Activated B cell treated with CpG ODN at 0.5 μM for 24 hours (primary cell): ENCODE measurements around the gene CHRNA5. TPM values are rescaled to one million over a fixed set of nuclear protein-coding genes. Genes with fewer than 3 reads are reported as not detected.
"Not testable (repeated sequence)": the region's sequence is repeated elsewhere in the genome, so short reads cannot be mapped to it uniquely, and the experiment has no call there.

Source experiments
- ATAC-seq: fragments of 200-7000 bp; cut with Tn5 transposase; one replicate; pipeline ENCODE4 v1.10.0; 2021; ENCODE audit warnings: low read depth, mild to moderate bottlenecking, moderate library complexity
- CTCF ChIA-PET: fragments of 350-600 bp; sonication (Branson Sonifier 250); formaldehyde crosslinking; loops from one replicate; lab custom pipeline; 2021; ENCODE audit warnings: antibody characterized with exemption; lab: Charles Lee
- POLR2A ChIA-PET: fragments of 350-600 bp; sonication (Branson Sonifier 250); formaldehyde crosslinking; loops from one replicate; lab custom pipeline; 2021; ENCODE audit warnings: antibody characterized with exemption; lab: Charles Lee
- DNase-seq: peaks from one replicate; pipeline ENCODE4 v3.0.0; 2022
- H3K27ac Mint-ChIP-seq: one replicate; pipeline ENCODE4 v1.8.0; 2020; ENCODE audit warnings: mixed read lengths
- H3K27me3 Mint-ChIP-seq: one replicate; pipeline ENCODE4 v1.8.0; 2021; ENCODE audit warnings: mixed read lengths
- H3K36me3 Mint-ChIP-seq: one replicate; pipeline ENCODE4 v1.8.0; 2021; ENCODE audit warnings: low read depth, mixed read lengths
- H3K4me1 Mint-ChIP-seq: one replicate; pipeline ENCODE4 v1.8.0; 2021; ENCODE audit warnings: mixed read lengths
- H3K4me3 Mint-ChIP-seq: one replicate; pipeline ENCODE4 v1.8.0; 2020; ENCODE audit warnings: mild to moderate bottlenecking, mixed read lengths
- H3K9me3 Mint-ChIP-seq: one replicate; pipeline ENCODE4 v1.8.0; 2020; ENCODE audit warnings: mixed read lengths
- CTCF ChIP-seq: fragments of 200-600 bp; IDR thresholded peaks from one replicate; pipeline ENCODE4 v1.8.0; 2022; ENCODE audit warnings: antibody characterized with exemption, mild to moderate bottlenecking
- intact Hi-C: fragments of 100-400 bp; cut with micrococcal nuclease; formaldehyde crosslinking; loops from one replicate; pipeline ENCODE4 v1.15.1; 2024
- total RNA-seq: library from RNA; stranded (reverse); gene quantifications from 2 replicates; pipeline ENCODE4 v1.2.3, GENCODE V29; 2022

CHRNA5 gene
- total RNA-seq, 1 donor from 2014 or later = 1.3 TPM

DNA sequence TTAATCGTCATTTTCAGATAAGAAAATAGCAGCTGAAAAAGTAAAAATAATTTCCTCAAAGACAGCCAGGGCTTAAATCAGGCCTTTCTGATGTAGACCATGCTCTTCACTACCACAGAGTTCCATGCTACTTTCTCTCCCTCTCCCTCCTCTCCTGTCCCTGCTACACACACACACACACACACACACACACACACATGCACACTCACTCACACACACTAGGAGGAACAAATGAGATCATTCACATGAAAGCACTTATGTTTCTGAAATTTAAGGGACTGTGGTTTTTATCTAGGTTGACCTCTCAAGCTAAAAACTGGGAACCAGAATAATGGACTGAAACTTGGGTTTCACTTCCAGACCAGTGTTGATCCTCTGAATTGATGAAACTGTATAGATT is 29.2 kb upstream of the CHRNA5 start:
- POLR2A ChIA-PET = interaction anchor here (0.7 kb wide), 1 partner anchor 44 kb away, joined by 3 read pairs; no protein-coding TSS in a partner anchor

DNA sequence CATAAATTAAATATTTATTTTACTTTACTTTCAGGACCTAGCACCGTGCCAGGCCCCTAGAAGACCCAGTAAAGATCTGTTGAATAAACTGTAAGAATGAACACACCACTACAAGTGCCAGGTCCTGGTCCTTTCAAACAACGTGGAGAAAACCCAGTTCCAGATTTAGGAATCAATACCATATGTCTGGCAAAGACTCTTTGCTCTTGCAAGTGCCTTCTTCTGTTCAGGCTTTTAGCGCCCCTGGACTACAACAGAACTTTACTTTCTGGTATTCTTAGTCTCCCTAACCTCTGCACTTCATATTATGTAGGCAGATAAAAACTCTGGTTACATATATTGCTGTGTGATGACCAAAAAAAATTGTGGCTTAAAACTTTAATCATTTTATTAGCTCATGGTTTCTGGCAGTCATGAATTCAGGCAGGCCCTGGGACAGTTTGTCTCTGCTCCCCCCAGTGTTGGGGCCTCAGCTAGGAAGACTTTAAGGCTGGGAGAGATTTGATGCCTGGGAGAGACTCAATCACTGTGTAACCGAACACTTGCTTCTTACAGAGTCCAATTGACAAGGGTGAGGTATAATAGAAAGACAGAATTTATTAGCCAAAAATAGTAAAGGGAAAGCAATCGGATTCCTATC is 27.9 kb upstream of the CHRNA5 start:
- no peaks in the 10 kb centered on the region for H3K27me3 Mint-ChIP-seq
- H3K27ac Mint-ChIP-seq = no peak overlapping the region
- TF ChIP-seq CTCF = no peak
- DNase-seq (no peak), ATAC-seq (no peak)
- no peaks in the 10 kb centered on the region for H3K9me3 Mint-ChIP-seq
- H3K4me3 Mint-ChIP-seq = no peak overlapping the region
- ChIA-PET CTCF (no interaction called here), POLR2A (interaction anchor here (0.8 kb wide), 1 partner anchor 239 kb away, joined by 3 read pairs; no protein-coding TSS in a partner anchor)
- peaks cover 20% of the 10 kb centered on the region for H3K4me1 Mint-ChIP-seq
- intact Hi-C loops = no loop called here
- H3K36me3 Mint-ChIP-seq = peaks cover 20% of the 10 kb centered on the region

More for the DNA sequence above, 29.2 kb upstream of the CHRNA5 start:
- no peak overlapping the region for H3K27ac Mint-ChIP-seq
- no peak for ATAC-seq
- H3K36me3 Mint-ChIP-seq = peaks cover 11% of the 10 kb centered on the region
- H3K9me3 Mint-ChIP-seq = no peaks in the 10 kb centered on the region
- H3K4me3 Mint-ChIP-seq = no peak overlapping the region
- H3K27me3 Mint-ChIP-seq = no peaks in the 10 kb centered on the region
- intact Hi-C loops = no loop called here
- H3K4me1 Mint-ChIP-seq = peaks cover 10% of the 10 kb centered on the region
- CTCF ChIA-PET = no interaction called here
- no peak for DNase-seq
- TF ChIP-seq CTCF = no peak

- DNase-seq (no peak), ATAC-seq (no peak)
- Mint-ChIP-seq H3K27me3 (no peaks in the 10 kb centered on the region), H3K27ac (no peak overlapping the region), H3K4me1 (peaks cover 24% of the 10 kb centered on the region), H3K4me3 (peak overlapping the region; percentile 58), H3K36me3 (peaks cover 29% of the 10 kb centered on the region), H3K9me3 (no peaks in the 10 kb centered on the region)
- POLR2A ChIA-PET = interaction anchor here (0.8 kb wide), 1 partner anchor 240 kb away, joined by 3 read pairs; no protein-coding TSS in a partner anchor
- TF ChIP-seq CTCF = no peak
- intact Hi-C loops = no loop called here
- CTCF ChIA-PET = no interaction called here
Observed at GRCh38 chr15:78538358-78538757, 27.0 kb upstream of the CHRNA5 start.

DNA sequence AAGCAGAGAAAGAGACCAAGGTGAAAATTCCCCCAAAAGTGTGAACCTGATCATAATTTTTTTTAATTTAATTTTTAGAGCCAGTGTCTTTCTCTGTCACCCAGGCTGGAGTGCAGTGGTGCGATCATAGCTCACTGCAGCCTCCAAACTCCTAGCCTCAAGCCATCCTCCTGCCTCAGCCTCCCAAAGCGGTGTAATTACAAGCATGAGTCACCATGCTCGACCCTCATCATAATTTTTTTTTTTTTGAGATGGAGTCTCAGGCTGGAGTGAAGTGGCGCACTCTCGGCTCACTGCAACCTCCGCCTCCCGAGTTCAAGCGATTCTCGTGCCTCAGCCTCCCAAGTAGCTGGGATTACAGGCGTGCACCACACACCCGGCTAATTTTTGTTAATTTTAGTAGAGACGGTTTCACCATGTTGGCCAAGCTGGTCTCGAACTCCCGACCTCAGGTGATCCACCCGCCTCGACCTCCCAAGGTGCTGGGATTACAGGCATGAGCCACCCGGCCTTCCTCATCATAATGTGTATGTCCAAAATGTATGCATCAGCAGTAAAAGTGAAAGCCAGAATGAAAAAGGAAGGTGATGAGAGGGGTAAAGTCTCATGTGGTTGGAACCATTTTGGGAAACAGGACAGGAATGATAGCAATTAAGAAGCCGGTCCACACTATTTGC is 25.7 kb upstream of the CHRNA5 start:
- H3K9me3 Mint-ChIP-seq, ATAC-seq, H3K27me3 Mint-ChIP-seq, DNase-seq: not testable (repeated sequence)
- Mint-ChIP-seq H3K27ac (peak overlapping the region; percentile 99), H3K4me1 (peaks cover 24% of the 10 kb centered on the region), H3K36me3 (peaks cover 37% of the 10 kb centered on the region), H3K4me3 (peak overlapping the region; percentile 98)
- intact Hi-C loops = loop anchor here (1.0 to 5.0 kb wide), 4 partner anchors 26 to 333 kb away; partner anchors contain the start of genes CHRNA5, HYKK, IREB2 and MORF4L1
- ChIA-PET CTCF (interaction anchor here (0.9 to 1.6 kb wide), 2 partner anchors 26 to 432 kb away, joined by 3 to 6 read pairs; partner anchors contain the start of gene CHRNA5), POLR2A (interaction anchor here (0.6 to 4.4 kb wide), 19 partner anchors 10 to 772 kb away, joined by 3 to 57 read pairs (median 4); partner anchors contain the start of genes CHRNA5, CTSH, DNAJA4 and HYKK)

DNA sequence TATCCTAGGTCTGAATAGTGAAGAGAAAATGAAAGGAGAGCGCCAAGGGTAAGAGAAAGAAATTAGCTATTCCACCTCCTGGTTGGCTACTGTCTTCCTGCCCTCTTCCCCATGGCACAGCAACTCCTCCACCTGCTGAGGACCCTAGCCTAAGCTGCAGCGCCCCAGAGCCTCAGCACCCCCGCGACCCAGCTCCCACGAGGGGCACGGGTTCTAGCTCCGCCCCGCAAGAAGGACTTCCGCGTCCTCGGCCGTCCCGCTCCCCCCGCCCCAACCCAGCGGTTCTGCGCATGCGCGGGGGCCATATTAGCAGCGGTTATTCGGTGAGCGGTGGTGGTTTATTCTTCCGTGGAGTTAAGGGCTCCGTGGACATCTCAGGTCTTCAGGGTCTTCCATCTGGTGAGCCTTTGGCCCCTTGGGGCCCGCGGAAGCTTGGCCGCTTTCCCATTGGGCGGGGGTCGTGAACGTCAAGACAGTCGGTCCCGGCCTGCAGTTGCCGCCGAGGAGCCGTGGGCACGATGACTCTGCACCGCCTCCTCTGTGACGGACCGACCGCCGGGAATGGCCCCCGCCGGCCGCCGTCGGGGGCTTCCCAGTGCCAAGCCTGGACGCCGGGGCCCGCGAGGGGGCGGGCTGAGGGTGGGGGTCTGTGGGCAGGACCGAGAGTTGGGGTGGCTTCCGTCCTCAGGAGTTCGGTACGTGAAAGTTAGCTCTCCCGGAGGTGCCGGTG is 25.0 kb upstream of the CHRNA5 start, which contains the start of gene PSMA4:
Gene PSMA4 (plus strand): TSS at position 304 of the 730 bp plus-strand sequence. CDS start 1,484 bp downstream, outside the sequence.
- Mint-ChIP-seq H3K9me3 (no peaks in the 10 kb centered on the region), H3K36me3 (peaks cover 42% of the 10 kb centered on the region), H3K27ac (peak within 1 kb of the TSS; percentile 99), H3K27me3 (no peaks in the 10 kb centered on the region), H3K4me3 (peak within 1 kb of the TSS; percentile 98), H3K4me1 (peaks cover 24% of the 10 kb centered on the region)
- DNase-seq (peak; percentile 97), ATAC-seq (peak; percentile 87)
- POLR2A ChIA-PET = interaction anchor here (0.5 to 4.4 kb wide), 23 partner anchors 9 to 771 kb away, joined by 3 to 57 read pairs (median 4); partner anchors contain the start of genes CHRNA5, CTSH, DNAJA4 and HYKK
- CTCF ChIA-PET = interaction anchor here (0.9 to 1.6 kb wide), 2 partner anchors 25 to 432 kb away, joined by 3 to 6 read pairs; partner anchors contain the start of gene CHRNA5
- no peak for TF ChIP-seq CTCF
- intact Hi-C loops = loop anchor here (1.0 to 5.0 kb wide), 4 partner anchors 25 to 332 kb away; partner anchors contain the start of genes CHRNA5, HYKK, IREB2 and MORF4L1
